GM19372 (cell line): Measurements from ENCODE around the gene PDLIM5.
"Not testable (repeated sequence)": the region's sequence is repeated elsewhere in the genome, so short reads cannot be mapped to it uniquely, and the experiment has no call there.

Experiments used
- ATAC-seq: cut with Tn5 transposase; IDR thresholded peaks from one replicate; pipeline ENCODE4 v1.9.1; 2021; ENCODE audit warnings: mild to moderate bottlenecking, low read depth, moderate library complexity; ENCODE audit not compliant: unreplicated experiment

PDLIM5 gene

DNA sequence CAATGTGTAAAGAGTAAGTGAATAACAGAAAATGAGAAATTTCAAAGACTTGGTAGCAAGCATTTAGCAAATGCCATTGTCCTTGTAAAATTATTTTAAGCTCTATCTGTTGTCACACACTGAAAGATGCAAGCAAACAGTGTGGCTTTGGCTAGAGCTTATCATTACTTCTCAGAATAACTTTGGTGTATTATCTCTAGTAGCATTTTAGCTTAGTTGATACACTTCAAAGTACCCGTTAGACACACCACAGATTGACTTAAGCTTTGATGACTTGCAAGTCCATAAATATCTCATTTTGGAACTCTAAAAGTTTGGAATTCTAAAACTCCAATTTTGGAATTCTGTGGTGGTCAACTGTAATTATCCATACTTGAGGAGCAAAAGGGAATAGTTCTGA lies 98.6 kb downstream of the PDLIM5 start:
- no peak for ATAC-seq

- no peak for ATAC-seq
Measured at GRCh38 chr4:94550851-94551250, 99.1 kb downstream of the PDLIM5 start.

DNA sequence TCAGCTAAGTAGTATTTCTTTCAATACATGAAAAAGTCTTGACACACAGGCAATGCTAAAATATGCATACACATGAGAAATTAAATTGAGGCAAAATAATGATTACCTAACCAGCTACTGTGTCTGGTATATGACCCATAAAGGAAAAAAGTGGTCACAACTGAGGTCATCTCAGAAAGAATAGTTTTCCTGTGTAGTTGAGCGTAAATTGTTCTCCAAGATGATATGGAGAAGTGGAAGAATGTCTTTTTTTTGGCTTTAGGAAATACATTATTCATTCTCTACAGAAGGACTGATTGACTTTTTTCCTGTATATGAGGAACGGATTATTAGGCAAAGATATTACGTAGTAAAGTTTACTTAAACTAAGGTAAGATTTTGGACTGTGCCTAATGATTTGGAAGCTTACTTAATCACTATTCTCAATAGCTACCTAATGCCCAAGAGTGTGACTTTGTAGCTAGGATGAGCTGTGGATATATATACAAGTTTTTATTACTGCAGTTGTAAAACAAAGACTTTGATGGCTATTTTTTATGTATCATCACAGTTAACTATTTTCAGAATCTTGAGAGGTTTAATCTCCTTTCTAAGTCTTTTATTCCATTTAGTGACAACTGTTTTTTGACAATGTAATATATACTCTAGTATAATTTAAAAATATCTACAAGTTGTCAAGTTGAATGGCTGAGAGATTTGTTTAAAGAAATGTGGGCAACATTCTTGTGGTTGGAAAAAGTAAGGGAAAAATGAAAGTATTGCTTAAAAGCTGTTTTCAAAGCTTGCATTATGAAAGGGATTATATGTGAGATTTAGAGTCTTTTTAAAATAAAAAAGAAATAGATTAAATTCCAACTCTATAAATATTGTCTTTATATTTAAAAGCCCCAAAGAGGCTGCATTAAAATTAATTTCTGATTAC lies 100.2 kb downstream of the PDLIM5 start:
- ATAC-seq, result no peak

GRCh38 chr4:94556047-94556446 lies 104.3 kb downstream of the PDLIM5 start:
- not testable (repeated sequence) for ATAC-seq

DNA sequence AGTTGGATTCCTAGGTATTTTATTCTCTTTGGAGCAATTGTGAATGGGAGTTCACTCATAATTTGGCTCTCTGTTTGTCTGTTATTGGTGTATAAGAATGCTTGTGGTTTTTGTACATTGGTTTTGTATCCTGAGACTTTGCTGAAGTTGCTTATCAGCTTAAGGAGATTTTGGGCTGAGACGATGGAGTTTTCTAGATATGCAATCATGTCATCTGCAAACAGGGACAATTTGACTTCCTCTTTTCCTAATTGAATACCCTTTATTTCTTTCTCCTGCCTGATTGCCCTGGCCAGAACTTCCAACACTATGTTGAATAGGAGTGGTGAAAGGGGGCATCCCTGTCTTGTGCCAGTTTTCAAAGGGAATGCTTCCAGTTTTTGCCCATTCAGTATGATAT lies 105.9 kb downstream of the PDLIM5 start:
- ATAC-seq, result not testable (repeated sequence)

DNA sequence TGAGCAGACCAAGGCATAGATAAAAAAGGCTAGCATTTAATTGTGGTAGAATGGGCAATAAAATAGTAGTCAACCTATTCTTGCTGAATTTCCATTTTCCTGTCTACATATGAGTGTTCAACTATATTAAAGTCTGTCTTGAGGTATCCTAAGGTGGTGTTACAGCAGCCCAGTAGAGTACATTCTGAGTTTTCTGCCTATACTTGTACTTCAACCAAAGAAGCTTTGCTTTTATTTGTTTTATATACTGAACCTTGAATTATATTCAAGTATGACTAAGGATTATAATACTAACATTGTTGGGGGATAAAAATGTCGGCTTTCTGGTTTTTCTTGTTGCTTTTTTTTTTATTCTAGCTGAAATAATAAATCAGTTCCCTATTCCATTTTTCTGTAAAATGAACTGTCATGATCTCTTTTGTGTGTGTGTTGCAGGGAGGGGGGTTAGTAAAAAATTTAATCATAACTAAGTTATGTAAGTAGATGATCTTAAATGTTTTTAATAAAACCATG lies 106.7 kb downstream of the PDLIM5 start:
- no peak for ATAC-seq

- ATAC-seq, result no peak
Measured at GRCh38 chr4:94559351-94559806, 107.6 kb downstream of the PDLIM5 start.

GRCh38 chr4:94561249-94562024 lies 109.7 kb downstream of the PDLIM5 start:
- no peak for ATAC-seq

GRCh38 chr4:94562285-94562684 lies 110.5 kb downstream of the PDLIM5 start:
- no peak for ATAC-seq

- no peak for ATAC-seq
Measured at GRCh38 chr4:94564252-94564651, 112.5 kb downstream of the PDLIM5 start.

GRCh38 chr4:94566420-94566819 lies 114.7 kb downstream of the PDLIM5 start:
- ATAC-seq, result no peak

DNA sequence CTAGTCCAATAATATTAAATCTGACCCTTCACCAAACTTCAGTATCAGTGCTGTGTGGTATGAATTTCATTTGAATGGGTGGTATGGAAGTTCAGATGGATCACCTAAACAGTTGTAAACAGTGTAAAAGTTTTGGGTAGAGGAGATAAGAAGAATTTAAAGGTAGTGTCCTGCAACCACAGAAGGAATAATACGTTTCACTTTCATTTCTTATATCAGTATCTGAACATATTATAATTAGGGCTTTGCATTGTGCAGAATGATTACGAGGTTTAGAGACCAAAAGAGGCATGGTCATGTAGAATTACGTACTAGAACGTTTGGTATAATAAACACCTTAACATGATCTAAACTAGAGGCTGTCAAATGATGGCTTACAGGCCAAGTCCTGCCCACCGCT lies 116.1 kb downstream of the PDLIM5 start:
- peak; percentile 69 for ATAC-seq

- no peak for ATAC-seq
Measured at GRCh38 chr4:94570558-94570957, 118.8 kb downstream of the PDLIM5 start.

DNA sequence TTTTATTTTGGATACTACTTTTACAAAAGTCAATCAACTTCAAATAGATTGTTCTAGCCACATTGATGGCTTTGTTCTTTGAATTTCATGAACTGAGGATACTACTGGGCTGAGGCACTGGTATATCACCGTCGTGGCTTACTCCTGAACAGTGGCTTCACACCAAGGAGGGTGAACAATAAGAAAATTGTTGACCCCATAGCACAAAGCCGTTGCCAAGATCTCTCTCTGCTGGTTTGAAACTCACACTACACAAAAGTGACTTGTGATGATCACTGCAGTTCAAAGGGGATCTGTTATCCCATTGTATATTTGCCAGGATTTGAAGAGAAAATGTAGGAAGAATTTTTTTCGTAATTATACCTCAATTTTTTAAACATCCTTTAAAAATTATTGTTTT lies 119.6 kb downstream of the PDLIM5 start:
- no peak for ATAC-seq

GRCh38 chr4:94571715-94572114 lies 120.0 kb downstream of the PDLIM5 start:
- ATAC-seq, result no peak

- no peak for ATAC-seq
Measured at GRCh38 chr4:94574050-94574449, 122.3 kb downstream of the PDLIM5 start.

GRCh38 chr4:94574616-94575015 lies 122.9 kb downstream of the PDLIM5 start:
- ATAC-seq, result no peak

GRCh38 chr4:94575652-94576051 lies 123.9 kb downstream of the PDLIM5 start:
- no peak for ATAC-seq

GRCh38 chr4:94576210-94576609 lies 124.5 kb downstream of the PDLIM5 start:
- ATAC-seq, result no peak

GRCh38 chr4:94577136-94577535 lies 125.4 kb downstream of the PDLIM5 start:
- no peak for ATAC-seq

GRCh38 chr4:94578195-94578594 lies 126.5 kb downstream of the PDLIM5 start:
- no peak for ATAC-seq
